A204.1 (cell line): ENCODE data around the gene PRKAG2.

Experiments
- FAIRE-seq: peaks from 2 replicates; lab custom pipeline; 2012; peaks lifted over from hg19 to GRCh38; lab: Jason Lieb, UNC

Gene PRKAG2

DNA sequence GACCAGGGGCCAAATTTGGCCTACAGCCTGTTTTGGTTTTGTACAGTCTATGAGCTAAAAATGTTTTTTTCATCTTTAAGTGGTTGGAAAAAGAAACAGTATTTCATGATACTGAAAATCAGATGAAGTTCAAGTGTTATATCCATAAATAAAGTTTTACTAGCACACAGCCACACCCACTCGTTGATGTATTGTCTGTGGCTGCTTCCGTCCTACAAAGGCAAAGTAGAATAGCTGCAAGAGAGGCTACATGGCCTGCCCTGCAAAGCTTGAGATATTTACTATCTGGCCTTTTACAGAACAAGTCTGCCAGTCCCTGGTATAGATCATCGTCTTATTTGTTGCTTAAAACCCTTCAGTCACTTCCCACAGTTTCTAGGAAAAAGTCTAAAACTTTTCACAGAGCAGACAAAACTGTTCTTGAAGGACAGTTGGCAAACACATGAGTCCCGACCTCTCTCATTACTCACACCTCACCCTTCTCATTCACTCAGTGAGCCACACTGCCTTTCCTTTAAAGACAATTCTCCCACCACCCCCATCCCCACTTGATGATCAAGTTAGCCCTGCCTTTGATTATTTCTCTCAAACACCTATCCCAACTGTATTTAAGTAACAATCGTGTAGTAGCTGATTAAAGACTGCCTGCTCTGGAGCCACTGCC is 367.1 kb downstream of the PRKAG2 start:
- FAIRE-seq, result no peak

DNA sequence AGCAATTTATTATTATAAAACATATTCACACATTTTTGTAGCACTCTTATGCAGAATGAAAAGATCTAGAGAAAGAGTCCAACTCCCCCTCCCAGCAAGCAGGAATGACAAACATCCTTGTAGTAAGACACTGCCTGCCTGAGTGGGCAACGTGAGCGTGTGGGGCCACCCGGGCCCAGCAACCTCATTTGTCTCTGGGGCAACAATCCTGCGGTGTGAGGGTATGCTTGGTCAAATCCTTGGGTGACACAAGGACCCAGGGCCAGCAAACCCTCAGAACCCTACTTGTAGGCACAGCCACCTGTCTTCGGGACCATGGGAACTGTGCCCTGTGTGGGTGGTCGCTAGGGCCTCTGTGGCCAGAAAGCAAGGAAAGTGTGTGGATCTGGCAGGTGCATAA is 367.9 kb downstream of the PRKAG2 start:
- no peak for FAIRE-seq

DNA sequence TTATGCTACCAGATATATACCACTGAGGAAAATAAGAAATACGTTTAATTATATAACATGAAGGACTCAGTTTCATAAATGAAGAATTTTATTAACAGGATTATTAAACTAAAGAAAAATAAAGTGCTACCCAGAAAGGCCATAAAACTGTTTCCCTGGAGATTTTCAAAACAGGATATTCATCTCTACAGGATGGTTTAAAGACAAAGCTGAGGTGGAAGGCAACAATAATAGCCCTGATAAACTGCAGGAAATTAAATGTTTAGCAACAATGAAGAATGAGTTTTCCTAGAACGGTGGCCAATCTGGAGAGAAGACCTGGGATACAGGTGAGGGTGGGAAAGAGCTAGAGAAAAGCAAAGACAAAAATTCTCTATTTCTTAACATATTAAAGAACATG is 369.1 kb downstream of the PRKAG2 start:
- FAIRE-seq, result no peak

DNA sequence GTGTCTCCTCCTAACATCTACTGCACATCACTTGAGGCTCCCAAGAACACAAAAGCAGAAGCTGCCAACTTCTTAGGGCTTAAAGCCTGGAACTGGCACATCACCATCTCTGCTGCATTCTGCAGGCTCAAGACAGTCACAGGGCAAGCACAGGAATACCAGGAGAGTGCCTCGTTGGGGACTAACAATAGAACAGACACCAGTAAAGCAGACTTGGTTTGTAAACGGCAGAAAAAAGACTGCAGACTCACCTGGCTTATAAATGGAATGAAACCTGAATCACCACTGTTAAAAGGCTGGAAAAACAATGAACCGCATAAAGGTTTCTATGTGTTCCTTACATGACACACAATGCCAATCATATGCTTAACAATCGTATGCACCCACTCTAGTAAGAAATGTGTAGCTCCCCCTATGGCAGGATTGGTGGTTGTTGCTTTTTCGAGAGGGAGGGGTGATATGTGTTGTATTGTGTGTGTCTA is 370.0 kb downstream of the PRKAG2 start:
- no peak for FAIRE-seq
